IPS-18a (cell line): ENCODE measurements around the gene UBE2M.
"Not testable (repeated sequence)": the region's sequence is repeated elsewhere in the genome, so short reads cannot be mapped to it uniquely, and the experiment has no call there.

Experiments
- H3K27ac ChIP-seq: one replicate; pipeline ENCODE4 v1.5.1; 2013; ENCODE audit warnings: low read length
- H3K27me3 ChIP-seq: one replicate; pipeline ENCODE4 v1.6.1; 2013; ENCODE audit warnings: mild to moderate bottlenecking, low read length; ENCODE audit not compliant: control insufficient read depth, insufficient read depth
- H3K36me3 ChIP-seq: one replicate; pipeline ENCODE4 v1.6.1; 2013; ENCODE audit warnings: low read depth, low read length; ENCODE audit not compliant: control insufficient read depth
- H3K4me1 ChIP-seq: one replicate; pipeline ENCODE4 v1.6.1; 2013; ENCODE audit warnings: low read depth, low read length; ENCODE audit not compliant: control insufficient read depth
- H3K4me3 ChIP-seq: one replicate; pipeline ENCODE4 v1.5.1; 2013; ENCODE audit warnings: low read length
- H3K9ac ChIP-seq: one replicate; pipeline ENCODE4 v1.6.1; 2013; ENCODE audit warnings: mild to moderate bottlenecking, low read length, moderate library complexity
- H3K9me3 ChIP-seq: one replicate; pipeline ENCODE4 v1.6.1; 2013; ENCODE audit warnings: low read depth, low read length; ENCODE audit not compliant: control insufficient read depth

UBE2M gene

GRCh38 chr19:58511353-58512208 is 46.8 kb downstream of the UBE2M start, which contains the start of gene SLC27A5:
SLC27A5 (minus strand) TSS chr19:58511992; CDS start chr19:58511955, 37 bp downstream.
- no peaks in the 10 kb centered on the region for H3K36me3 ChIP-seq
- peaks cover 15% of the 10 kb centered on the region for H3K4me1 ChIP-seq
- H3K27ac ChIP-seq = no peak within 1 kb of the TSS

GRCh38 chr19:58510084-58510862 is 48.1 kb downstream of the UBE2M start:
- Histone ChIP-seq H3K4me1 (peaks cover 6% of the 10 kb centered on the region), H3K4me3 (no peak overlapping the region), H3K27ac (no peak overlapping the region), H3K9ac (no peak overlapping the region), H3K9me3 (no peaks in the 10 kb centered on the region), H3K27me3 (no peaks in the 10 kb centered on the region), H3K36me3 (no peaks in the 10 kb centered on the region)

More at GRCh38 chr19:58511353-58512208, 46.8 kb downstream of the UBE2M start, which contains the start of gene SLC27A5:
- H3K27me3 ChIP-seq = no peaks in the 10 kb centered on the region
- no peak within 1 kb of the TSS for H3K4me3 ChIP-seq
- no peaks in the 10 kb centered on the region for H3K9me3 ChIP-seq
- H3K9ac ChIP-seq = no peak within 1 kb of the TSS

GRCh38 chr19:58509731-58510083 is 48.7 kb downstream of the UBE2M start:
- no peak overlapping the region for H3K27ac ChIP-seq
- H3K27me3 ChIP-seq = no peaks in the 10 kb centered on the region
- peaks cover 4% of the 10 kb centered on the region for H3K4me1 ChIP-seq
- no peaks in the 10 kb centered on the region for H3K36me3 ChIP-seq
- H3K4me3 ChIP-seq = no peak overlapping the region
- H3K9me3 ChIP-seq = no peaks in the 10 kb centered on the region
- no peak overlapping the region for H3K9ac ChIP-seq

- H3K4me3 ChIP-seq, H3K27ac ChIP-seq, H3K27me3 ChIP-seq, H3K4me1 ChIP-seq, H3K36me3 ChIP-seq, H3K9me3 ChIP-seq, H3K9ac ChIP-seq: not testable (repeated sequence)
These were observed 50.7 kb downstream of the UBE2M start for GRCh38 chr19:58507602-58508223.
